GM20431 (cell line): ENCODE data around the gene SH3PXD2A.

Experiments used
- in situ Hi-C: fragments of 300-500 bp; cut with MseI, MboI; formaldehyde crosslinking; loops from one replicate; pipeline ENCODE4 v1.15.0; 2020; ENCODE audit warnings: low sequenced_read_pairs; ENCODE audit not compliant: unreplicated experiment

Gene SH3PXD2A

DNA sequence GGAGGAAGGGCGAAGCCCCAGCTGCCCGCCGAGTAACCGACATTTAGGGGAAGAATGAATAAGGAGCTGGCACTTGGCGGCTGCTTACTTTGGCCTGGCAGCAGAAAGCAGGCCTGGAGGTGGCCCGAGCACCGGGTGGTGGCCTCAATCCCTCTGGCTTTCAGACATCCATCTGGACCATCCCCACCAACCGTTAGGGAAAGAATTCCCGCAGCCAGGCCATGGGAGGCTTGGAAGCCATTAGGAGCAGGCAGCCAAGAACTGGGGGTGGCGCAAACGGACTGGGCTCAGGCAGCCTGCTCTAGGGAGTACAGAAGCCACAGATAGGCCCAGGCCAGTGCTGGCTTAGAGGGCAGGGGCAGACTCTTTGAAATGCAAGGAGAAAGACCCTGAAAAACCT, 229.2 kb downstream of the SH3PXD2A start:
- in situ Hi-C loops: no loop called here

GRCh38 chr10:103622935-103623574, 232.3 kb downstream of the SH3PXD2A start:
- in situ Hi-C loops: no loop called here

DNA sequence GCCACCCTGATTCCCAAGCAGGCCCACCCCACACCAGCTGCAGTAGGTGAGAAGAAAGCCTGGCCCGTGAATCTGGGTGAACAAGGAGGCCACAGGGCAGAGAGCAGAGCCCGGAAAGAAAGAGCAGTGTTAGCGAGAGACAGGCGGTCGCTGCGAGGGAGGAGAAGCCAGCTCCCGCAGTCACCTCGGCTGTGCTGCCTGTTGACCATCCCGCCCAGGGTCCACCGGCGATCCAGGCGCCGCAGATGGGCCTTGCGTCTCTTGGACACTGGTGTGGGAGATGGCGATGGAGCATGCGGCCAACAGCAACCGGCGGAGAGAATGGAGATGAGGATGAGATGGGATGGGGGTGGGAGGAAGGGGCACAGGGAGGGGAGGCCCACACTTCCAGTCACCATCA, 233.1 kb downstream of the SH3PXD2A start:
- in situ Hi-C loops: no loop called here

- in situ Hi-C loops: no loop called here
Measured at GRCh38 chr10:103621783-103622125, 233.6 kb downstream of the SH3PXD2A start.

- in situ Hi-C loops: no loop called here
Measured at GRCh38 chr10:103620891-103621782, 234.2 kb downstream of the SH3PXD2A start.

DNA sequence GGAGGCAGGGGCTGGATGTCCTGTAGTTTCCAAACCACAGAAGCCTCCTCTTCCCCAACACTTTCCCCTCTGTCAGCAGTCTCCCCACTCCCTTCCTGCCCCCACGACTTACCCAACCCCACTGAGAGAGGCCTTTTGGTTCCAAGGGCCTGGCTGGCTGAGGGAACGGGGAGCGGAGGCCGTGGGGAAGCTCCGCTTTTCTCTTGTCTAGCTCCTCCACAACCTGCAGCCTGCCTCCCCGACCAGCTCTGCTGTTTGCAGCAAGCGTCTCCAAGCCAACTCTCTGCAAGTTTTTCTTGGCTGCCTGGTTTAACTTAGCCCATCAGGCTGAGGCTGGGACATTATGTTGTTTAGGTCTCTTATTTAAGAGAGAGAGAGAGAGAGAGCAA, 235.0 kb downstream of the SH3PXD2A start:
- in situ Hi-C loops: no loop called here

DNA sequence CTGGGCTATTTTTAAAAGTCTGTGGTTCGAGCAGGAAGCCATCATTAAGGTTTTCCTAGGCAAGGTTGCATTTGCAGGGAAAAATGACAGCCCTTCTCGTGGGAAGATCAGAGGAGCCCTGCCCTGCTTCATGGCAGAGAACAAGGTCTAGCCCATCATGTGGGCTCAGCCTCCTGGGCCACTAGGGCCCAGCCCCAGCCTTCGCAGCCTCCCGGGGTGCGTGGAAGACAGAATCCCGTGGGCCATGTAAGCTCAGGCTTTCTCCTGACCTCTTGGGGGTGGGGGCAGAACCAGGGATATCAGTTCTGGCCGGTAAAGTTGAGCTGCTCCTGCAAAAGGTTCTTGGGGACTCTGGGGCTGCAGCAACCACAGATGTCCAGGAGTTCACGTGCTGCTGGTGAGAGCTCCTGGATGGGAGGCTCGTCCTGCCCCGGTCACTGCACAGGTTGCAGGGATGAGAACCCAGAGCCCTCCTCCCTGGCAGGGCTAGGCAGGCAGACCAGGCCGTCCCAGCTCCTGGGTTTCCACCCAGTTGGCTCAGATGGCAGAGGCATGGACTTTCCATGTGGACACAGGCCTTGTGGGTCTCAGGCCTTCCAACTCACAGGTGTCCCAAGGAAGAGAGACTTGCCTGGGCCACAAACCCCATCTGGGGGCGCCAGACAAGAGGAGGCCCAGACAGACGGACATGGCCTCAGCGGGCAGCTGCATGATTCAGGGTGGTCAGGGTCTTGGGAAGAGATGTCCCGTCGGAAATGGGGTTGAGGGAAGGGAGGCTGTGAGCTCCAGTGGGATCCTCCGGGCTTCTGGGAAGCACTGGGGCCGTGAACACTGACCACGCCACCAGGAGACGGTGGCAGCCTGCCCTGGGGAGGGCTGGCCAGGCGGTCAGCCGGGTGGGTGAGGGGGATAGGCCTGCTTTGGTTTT, 235.7 kb downstream of the SH3PXD2A start:
- in situ Hi-C loops: no loop called here

GRCh38 chr10:103618575-103619423, 236.6 kb downstream of the SH3PXD2A start:
- in situ Hi-C loops: no loop called here

GRCh38 chr10:103617602-103618385, 237.6 kb downstream of the SH3PXD2A start:
- in situ Hi-C loops: no loop called here

DNA sequence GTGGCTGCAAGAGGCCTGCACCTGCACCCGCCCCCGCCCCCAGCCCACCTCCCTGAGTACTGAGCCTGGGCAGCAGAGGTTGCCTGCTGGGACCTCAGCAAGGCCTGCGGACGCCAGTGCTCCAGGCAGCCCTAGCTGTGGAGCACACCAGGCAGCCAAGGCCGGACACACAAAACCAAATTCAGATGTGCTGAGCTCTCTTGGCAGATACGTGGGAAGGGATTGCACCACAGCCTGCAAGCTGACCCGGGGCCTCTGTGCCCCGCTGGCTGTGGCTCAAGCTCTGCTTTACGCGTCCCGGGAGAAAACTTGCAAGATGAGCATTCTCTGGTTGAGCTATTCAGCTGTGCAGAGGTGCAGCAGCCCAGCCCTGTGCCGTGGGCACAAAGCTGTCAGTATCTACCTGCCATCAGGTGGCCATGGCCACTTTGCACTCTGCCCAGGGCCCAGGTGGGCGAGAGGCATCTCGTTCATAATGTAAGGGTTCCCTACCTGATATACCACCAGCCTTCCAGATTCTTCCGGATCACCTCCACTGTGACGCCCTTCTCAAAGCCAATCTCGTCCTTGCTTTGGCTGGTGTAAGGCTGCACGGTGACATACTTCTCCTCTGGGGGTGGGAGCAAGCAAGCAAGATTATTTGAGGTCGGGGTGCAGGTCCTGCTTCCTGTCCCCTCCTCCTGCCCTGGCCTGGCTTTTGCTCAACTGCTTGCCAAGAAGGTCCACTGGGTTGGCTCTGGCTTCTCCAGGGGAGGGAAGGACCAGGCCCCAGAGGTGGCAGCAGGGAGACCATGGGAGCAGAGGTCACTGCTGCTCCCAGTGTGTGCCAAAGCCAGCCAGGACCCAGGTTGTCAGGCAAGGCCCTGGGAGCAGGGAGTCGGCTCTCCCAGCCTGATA, 238.4 kb downstream of the SH3PXD2A start:
- in situ Hi-C loops: no loop called here

DNA sequence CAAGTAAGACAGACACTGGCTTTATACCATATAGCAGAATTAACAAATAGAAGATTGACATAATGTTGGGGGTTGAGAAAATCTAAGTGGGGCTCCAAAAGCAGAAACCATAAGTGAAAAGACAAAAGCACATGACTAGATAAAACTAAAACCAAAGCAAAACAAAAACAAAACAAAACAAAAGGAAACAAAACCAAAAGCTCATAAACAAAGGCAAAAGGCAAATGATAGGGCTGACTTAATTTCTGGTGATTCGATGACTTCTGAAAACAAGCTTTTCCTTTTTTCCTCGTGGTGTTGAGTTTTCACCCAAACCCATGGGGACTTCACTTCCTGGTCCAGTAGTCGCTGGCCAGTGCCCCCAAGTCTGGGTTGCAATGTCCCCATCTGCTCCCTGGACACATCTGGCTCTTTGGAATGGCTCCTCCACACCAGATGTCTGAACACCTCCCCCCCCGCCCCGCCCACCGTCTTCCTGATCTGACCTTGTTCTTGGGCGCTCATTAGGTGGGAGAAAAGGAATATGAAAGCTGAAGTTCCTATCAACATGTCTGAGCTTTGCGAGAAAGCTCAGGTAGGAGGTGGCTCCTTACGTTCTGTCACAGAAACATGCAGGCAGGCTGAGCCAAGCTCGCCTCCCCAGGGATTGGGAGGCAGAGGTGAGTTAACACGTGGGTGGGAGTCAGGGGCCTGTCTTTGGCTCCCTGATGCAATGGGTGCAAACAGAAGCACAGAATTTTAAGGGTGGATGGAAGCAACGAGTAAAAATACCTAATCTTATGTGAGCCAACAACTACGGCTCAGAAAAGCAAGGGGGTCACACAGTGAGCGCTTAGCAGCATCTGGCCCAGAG, 240.8 kb downstream of the SH3PXD2A start:
- in situ Hi-C loops: no loop called here

- in situ Hi-C loops: no loop called here
Measured at GRCh38 chr10:103613616-103614015, 241.8 kb downstream of the SH3PXD2A start.

DNA sequence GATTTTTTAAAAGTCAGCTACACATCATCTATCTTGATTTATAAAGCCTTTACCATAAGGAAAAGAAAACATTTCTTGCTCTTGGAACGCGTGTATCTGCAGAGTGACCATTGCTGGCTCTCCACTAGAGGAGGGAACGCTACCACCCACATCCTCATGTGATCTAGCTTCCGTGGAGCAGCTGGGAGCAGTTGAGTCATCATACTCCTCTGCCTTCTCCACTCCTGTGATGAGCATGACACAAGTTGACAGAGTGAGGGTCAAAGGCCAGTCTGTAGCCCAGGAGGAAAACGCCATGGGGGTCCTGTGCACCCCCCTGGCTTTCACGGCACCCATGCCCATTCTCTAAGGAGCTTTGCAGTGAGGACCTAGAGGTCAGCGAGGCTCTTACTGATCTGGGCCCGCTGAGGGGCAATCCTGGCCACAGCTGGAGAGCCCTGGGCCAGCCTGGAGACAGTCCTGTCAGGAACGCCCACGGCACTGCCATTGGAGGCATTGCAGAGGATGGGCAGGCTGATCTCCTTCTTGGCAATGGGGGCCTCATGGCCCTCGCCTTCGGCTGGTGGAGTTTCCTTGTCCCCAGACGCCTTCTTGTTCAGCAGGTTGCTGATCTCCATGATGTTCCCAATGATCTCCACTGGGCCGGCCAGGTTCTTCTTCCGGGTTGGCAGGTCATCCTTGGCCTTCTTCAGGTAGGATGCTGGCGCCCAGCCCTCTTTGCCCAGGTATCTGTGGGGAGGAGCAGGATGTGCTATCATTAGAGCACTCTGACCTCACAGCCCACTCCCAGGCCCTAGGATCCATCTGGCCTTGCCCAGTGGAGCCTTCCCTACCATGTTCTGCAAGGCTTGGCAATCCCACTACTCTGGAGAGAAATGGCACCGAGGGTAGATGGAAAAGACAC, 242.7 kb downstream of the SH3PXD2A start:
- in situ Hi-C loops: no loop called here

DNA sequence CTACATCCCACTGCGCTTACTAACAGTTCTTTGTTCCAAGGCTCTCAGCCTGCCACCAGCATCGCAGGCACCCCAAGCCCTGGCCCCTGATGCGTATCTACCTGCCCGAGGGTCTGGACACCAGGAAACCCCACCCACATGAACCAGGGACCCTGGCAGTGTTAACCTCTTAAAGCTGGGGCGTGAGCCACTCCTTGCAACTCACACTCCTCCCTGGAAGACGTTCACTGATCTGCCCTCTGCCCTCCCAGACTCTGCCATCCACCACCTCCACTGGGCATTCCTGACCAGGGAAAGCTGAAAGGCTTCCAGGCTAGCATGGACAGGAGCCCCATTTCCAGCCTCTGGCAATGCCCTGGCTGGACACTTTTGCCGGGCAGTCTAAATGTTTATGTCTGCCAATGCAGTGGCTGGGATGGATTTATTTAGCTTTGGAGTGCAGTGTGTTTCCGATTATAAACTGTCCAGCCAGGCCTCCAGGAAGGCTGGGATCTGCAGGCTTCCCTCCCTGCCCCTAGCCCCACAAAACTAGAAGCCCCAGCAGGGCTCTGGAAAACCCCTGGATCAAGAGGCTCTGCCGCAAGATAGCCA, 244.4 kb downstream of the SH3PXD2A start:
- in situ Hi-C loops: no loop called here

GRCh38 chr10:103610083-103610472, 245.3 kb downstream of the SH3PXD2A start:
- in situ Hi-C loops: no loop called here
